Measurements from ENCODE around the gene POTEJ.
"Not testable (repeated sequence)": the region's sequence is repeated elsewhere in the genome, so short reads cannot be mapped to it uniquely, and the experiment has no call there.

POTEJ gene
- total RNA-seq: 0 reads per million in 4 experiments

GRCh38 chr2:130611140-130611539 is at the start of gene POTEJ:
Gene POTEJ, plus strand, starts transcription at chr2:130611440. Its CDS starts 93 bp downstream, at chr2:130611533.
- DNase-seq: not testable (repeated sequence)

- DNase-seq: not testable (repeated sequence)
These were observed 45.1 kb upstream of the POTEJ start for GRCh38 chr2:130566165-130566564.

DNA sequence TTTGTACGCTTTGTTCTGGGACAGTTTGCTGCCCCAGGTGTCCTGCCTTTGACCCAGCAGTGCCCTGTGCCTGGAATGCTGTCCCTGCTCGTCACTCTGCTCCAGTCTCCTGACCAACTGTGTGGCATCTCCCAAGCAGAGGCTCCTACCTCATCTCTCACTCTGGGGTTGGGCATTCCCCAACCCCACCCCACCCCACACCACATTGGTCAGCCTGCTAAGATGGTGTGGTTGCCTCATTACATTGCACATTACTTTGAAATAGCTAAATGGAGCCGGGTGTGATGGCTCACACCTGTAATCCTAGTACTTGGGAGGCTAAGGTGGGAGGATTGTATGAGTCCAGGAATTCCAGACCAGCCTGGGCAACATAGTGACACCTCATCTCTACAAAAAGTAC is 39.3 kb upstream of the POTEJ start:
- DNase-seq: not testable (repeated sequence)

DNA sequence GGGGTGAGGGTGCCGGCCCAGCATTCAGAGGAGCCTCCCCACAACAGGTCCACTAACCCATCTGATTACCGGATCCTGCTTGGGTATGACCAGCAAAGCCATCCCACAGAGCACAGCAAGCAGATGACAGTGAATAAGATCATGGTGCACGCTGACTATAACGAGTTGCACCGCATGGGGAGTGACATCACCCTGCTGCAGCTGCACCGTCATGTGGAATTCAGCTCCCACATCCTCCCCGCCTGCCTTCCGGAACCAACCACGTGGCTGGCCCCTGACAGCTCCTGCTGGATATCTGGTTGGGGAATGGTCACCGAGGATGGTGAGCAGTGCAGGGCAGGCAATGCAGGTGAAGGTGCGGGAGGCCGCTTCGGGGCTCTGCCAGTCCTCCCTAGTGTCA is 37.0 kb upstream of the POTEJ start:
- DNase-seq: not testable (repeated sequence)

DNA sequence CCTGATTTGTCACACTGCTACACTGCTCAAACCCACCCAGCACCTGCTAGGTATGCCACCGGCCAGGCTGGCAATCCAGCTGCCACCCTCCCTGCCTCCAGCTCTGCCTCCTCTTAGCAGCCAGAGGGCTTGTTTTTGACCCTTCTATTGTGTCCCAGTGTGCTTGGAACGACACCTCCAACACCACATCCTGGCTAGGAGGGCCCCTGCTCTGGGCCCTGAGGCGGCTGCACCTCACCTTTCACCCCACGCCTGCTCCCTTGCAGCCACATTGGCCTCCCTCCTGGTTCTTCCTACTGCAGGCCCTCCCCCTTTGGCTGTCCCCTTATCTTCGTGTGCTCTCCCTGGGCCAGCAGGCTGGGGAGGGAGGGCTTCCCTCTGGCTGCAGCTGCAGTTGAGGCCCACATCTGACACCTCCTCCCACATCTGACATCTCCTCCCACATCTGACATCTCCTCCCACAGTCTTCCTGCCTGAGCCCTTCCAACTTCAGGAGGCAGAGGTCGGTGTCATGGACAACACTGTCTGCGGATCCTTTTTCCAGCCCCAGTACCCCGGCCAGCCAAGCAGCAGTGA is 34.9 kb upstream of the POTEJ start:
- not testable (repeated sequence) for DNase-seq

DNA sequence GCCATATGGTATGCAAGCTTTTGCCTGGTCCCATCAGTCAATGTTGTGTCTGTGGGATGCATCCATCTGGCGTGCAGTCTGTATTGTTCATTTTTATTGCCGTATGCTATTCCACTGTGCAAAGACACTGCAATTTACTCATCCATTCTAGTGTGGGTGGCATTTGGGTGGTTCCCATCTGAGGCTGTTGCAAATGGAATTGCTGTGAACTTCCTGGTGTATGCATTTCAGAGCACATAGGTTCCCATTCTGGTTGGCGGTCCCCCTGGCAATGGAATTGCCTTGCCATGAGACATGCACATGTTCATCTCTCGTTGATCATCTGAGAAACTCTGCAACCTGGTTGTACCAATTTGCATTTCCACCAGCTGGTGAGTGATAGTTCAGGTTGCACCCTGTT is 33.7 kb upstream of the POTEJ start:
- DNase-seq: not testable (repeated sequence)

- not testable (repeated sequence) for DNase-seq
These were observed 32.1 kb upstream of the POTEJ start for GRCh38 chr2:130579121-130579520.

- not testable (repeated sequence) for DNase-seq
These were observed 29.7 kb upstream of the POTEJ start for GRCh38 chr2:130581491-130581890.

- not testable (repeated sequence) for DNase-seq
These were observed 28.3 kb upstream of the POTEJ start for GRCh38 chr2:130582970-130583369.

- not testable (repeated sequence) for DNase-seq
These were observed 27.7 kb upstream of the POTEJ start for GRCh38 chr2:130583582-130583981.

DNA sequence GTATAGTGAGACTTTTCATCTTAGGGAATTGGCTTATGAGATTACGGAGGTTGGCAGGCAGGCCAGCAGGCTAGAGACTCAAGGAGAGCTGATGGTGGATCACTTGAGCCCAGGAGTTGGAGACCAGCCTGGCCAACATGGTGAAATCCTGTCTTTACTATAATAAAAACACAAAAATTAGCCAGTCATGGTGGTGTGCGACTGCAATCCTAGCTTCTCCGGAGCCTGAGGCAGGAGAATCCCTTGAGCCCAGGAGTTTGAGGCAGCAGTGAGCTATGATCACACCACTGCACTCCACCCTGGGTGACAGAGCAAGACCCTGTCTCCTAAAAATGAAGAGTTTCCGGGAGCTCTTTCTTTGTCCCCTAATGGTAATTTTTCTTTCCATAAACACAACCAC is 26.5 kb upstream of the POTEJ start:
- DNase-seq: not testable (repeated sequence)

GRCh38 chr2:130588688-130589458 is 22.4 kb upstream of the POTEJ start:
- not testable (repeated sequence) for DNase-seq

DNA sequence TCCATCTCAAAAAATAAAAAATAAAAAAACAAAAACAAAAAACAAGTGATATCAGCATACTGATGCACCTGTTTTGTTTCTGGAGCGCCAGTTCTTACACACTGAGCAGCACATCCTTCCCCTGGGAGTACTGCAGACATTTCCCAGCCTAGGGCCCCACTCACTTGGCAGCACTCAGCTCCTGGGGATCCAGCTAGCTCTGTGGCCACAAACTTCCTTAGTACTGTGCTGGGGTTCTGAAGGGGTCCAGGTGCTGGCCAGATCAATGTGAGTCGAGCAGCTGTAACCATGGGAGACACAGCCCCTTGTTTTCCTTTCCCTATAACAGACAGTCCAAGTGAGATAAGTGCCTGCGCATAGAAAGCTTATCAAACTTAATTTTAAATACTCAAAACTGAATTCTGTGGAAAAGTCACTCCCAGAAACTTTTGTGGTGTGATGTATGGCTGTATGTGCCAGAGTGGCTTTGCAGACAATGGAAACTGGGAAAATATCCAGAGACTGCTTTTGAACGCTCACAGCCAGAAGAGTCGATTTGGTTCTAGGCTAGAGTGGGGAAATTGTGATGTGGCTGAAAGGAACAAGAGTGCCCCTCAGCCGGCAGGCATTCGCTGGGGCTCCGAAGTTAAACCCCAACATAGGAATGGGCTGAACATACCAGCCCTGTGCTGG is 20.9 kb upstream of the POTEJ start:
- not testable (repeated sequence) for DNase-seq

GRCh38 chr2:130590842-130591359 is 20.3 kb upstream of the POTEJ start:
- DNase-seq: not testable (repeated sequence)

- not testable (repeated sequence) for DNase-seq
These were observed 18.3 kb upstream of the POTEJ start for GRCh38 chr2:130592791-130593414.

DNA sequence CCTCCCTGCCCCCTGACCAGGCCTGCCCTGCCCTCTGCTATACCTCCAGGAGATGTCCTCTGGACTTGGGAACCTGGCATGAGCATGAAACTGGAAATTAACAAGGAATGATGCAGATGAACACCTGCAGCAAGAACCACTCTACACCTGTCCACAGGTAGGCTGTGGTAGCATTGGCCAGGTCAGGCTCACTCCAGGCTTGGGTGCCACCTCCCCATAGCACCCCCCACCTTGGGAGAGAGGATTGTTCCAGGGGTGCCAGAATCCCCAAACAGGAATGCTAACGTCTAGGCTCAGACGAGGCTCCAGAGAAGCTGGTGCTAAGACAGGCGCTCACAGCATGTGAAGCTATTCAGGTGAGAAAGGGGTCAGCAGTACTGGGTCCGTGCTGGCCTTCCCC is 17.2 kb upstream of the POTEJ start:
- DNase-seq: not testable (repeated sequence)

DNA sequence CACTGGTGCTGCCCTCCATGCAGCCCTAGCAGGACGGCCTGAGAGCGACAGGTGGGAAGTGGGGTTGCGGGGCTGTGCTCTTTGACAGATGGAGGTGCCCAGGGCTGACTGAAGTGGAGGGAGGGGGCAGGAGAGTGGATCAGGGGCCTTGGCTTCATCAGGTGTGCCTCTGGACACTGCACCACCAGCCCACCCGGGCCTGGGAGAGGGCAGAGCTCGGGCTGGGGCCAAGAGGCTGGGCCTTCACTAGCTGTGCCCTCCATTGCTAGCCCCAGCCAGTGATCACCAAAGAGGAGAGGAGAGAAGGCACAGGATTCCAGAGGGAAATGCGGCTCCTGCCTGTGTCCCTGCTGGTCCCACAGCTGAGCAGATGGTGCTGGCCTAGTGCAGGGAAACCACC is 14.5 kb upstream of the POTEJ start:
- not testable (repeated sequence) for DNase-seq

DNA sequence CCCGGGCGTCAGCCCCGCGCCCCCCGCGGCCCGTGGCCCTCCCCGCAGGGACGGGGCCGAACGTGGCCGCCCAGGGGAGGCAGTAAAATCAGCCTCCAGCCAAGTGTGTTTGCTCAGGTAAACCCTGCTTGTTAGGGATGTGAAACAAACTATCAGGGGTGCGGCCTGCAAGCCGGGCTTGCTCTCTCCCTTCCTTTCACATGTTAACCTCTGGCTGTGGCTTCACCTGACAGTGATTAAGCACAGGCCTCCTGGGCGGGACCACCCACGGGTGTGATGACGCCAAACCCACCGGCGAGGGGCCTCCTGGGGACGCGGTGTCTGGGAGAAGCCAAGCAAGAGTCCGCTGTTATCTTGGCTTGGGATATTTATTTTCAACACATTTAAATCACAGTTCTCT is 13.2 kb upstream of the POTEJ start:
- not testable (repeated sequence) for DNase-seq

DNA sequence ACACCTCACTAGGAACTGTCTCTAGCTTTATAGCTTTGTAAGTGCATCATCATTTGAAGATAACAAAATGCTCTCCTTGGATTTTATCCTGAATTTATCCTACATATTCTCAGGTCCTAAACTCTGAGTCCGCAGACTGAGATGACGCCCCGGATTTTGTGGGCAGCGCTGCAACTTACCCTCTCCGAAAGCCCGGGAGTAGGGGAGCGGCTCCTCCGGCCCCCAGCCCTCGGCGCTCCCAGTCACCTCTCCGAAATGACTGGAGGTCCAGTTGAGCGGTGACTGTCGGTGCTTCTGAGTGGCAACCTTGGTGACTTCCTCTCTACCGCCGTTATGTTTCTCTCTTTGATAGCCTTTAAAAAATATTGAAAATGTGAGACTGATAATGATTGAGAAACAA is 12.8 kb upstream of the POTEJ start:
- DNase-seq: not testable (repeated sequence)

GRCh38 chr2:130599393-130599792 is 11.8 kb upstream of the POTEJ start, which contains the start of gene CFC1:
Gene CFC1, minus strand, starts transcription at chr2:130599575. Its CDS starts 288 bp downstream, at chr2:130599287.
- not testable (repeated sequence) for DNase-seq

DNA sequence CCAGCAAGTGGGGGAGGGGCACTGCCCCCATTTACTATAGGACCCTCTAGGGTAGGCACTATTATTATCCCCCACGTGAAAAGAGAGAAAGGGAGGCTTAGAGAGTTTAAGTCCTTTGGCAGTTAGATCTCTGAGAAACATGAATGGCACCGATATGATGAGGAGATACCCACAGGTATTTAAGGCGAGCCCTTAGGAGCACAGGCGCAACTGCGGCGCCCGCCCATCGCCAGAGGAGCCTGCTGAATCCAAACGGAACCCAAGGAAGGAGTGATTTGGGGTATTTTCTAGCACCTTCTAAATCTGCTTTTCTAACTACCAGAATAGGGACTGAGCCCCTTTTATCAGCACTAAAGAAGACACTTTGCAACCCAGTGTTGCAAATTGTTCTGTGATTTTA is 11.3 kb upstream of the POTEJ start:
- DNase-seq: not testable (repeated sequence)

DNA sequence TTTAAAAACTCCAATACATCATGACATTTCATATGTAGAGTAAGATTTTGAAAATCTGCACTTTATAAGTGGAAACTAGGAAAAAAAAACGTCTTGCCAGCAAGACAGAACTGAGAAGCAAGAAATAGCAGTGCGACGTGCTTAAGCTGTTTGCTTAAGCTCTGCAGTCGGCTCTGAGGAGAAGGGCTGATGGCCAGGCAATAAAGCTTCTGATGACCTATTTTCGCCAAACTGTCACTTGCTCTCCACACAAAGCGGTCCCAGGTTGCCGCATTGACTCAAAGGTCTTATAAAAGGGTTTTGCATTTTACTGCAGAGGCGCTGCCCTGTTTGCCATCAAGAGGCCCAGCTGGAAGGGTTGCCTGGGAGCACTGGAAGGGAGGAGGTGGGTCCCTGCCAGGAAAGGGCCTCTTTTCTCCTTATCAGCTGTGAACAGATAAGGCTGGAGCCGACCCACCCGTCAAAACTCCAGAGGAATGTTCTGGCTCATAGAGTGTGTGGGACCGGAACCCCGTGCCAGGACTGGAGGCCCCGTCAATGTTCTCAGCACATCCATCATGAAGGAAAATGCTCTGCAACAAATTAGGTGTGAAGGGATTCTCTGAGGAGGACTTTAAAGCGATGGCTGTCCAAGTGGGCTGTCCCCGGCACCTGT is 9.5 kb upstream of the POTEJ start:
- not testable (repeated sequence) for DNase-seq

Data from effector CD8-positive, alpha-beta T cell (primary cell).